ENCODE results near the gene VANGL1. TPM values are rescaled to one million over a fixed set of nuclear protein-coding genes. Genes with fewer than 3 reads are reported as not detected.

The VANGL1 gene
- total RNA-seq, 2 donors from 2014 or later, result 0.48 to 1.4 TPM

DNA sequence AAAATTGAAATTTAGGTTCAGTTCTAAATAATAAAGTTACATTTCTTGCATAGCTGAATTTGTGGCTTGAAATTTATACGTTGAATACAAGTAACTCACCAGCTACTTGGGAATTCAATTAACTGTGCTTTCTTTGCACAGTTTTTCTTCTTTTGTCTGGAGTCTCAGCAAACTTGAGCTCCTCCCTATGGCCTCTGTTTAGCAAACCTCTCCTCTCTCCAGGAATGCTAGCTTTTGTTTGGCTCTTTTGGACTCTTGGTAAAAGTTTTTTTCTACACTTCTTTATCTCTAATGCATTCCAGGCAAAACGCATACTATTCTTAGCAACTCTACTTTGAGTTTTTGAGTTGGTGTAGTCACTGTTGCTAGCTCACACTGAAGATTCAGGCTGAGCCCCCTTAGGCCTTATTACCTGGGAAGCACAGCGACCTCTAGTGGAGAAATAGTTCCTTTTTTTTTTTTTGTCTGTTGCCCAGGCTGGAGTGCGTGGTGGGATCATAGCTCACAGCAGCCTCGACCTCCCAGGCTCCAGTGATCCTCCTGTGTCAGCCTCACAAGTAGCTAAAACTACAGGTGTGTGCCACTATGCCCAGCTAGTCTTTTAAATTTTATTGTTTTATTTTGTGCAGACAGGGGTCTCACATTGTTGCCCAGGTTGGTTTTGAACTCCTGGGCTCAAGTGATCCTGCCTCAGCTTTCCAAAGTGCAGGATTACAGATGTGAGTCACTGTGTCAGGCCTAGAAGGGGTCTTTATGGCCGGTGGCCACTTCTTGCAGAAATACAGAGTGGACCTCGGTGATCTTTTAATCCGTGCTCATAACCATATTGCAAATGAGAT lies 65.0 kb downstream of the VANGL1 start:
- Mint-ChIP-seq H3K9me3 (no peaks in the 10 kb centered on the region), H3K27ac (no peak overlapping the region)
- peak in 1 of 2 donors; percentile 43 for ATAC-seq

DNA sequence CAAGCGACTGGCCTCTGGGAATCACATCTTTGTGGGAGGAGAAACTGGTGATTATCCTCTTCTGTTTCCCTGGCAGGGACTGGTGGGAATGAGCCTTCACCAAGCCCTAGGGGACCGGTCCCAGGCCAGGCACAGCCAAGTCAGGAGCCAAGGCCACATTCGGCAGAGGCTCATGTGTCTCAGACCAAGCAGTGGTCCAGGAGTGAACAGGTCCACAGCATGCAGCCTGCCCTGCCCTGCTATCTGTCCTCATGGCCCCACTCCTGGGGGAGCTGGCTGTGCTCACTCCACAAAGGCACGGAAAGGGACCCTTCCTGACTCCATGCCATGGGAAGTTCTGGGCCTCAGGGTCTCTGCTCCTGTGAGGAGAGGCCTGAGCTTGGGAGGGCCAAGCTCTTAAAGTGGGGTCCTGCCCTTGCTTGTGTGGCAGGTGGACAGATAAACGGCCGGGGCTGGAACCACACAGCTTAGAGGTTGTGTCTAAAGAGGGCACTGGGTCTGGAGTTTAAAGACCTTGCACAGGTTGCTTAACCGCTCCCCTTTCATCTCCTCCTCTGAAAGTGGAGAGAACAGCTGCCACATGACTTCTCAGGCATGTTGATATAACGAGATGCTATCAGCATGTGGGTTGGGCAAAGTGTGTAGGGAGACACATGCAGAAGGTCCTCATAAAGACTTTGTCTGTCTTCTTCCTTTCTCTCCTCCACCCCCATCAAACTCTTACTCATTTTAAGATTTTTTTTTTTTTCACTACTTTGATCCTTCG lies 69.3 kb downstream of the VANGL1 start:
- DNase-seq (ENCODE audit: low spot score in 2 of 2), result no peak
- no peak for ATAC-seq
- Mint-ChIP-seq H3K9me3 (no peaks in the 10 kb centered on the region), H3K36me3 (no peaks in the 10 kb centered on the region), H3K27ac (no peak overlapping the region)

More for the DNA sequence above, 65.0 kb downstream of the VANGL1 start:
- DNase-seq (ENCODE audit: low spot score in 2 of 2), result peak in 1 of 2 donors; percentile 9
- no peaks in the 10 kb centered on the region for H3K36me3 Mint-ChIP-seq

DNA sequence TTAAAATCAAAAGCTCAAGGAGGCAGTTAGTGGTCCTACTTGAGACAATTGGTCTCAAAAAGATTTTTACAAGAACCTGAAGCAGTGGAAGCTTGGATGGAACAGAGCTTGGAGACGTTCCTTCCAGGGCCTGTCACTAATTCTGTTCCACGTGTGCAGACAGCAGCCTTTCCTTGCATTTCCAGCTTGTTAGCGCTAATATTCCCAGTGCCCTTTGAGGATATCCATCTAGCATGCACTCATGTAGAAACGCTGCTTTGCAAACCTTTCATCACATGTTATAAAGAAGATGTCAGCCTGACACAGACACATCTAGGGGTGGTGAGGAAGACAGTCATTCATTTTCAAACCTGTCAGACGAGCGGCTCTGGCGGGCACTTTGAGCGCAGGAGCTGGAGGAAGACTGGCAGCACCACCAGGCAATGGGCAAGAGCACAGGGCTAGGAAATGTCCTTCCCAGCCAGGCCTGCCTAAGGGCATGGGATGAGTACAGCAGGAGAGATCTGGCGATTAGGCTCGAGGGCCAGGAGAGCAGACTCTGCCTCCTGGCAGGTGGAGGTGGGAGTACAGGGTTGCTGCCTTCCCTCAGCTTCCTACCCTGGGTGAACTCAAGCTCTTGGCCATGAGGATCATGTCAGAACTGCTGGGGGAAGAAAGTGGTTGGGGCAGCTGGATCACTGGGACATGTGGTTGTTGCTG lies 71.3 kb downstream of the VANGL1 start:
- no peak overlapping the region for H3K27ac Mint-ChIP-seq
- H3K36me3 Mint-ChIP-seq, result no peaks in the 10 kb centered on the region
- ATAC-seq (no peak), DNase-seq (ENCODE audit: low spot score in 2 of 2) (no peak)
- no peaks in the 10 kb centered on the region for H3K9me3 Mint-ChIP-seq

DNA sequence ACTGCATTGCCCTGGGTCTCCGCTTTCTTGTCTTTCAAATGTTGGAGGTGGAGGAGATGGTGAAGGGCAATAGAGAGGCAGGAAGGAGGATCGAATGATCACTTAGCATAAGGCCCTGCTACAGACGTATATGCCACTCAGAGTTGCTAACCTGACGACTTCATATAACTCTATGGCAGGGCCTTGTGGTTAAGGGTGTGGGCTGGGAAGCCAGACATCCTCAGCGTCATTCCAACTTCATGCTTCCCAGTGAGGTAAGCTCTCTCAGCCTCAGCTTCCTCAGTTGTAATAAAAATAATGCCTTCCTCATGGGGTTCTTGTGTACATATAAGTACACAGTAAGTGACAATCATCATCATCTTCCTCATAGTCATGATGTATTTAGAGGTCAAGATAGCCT lies 72.1 kb downstream of the VANGL1 start:
- ATAC-seq (no peak), DNase-seq (ENCODE audit: low spot score in 2 of 2) (no peak)
- no peaks in the 10 kb centered on the region for H3K36me3 Mint-ChIP-seq
- no peak overlapping the region for H3K27ac Mint-ChIP-seq
- H3K9me3 Mint-ChIP-seq, result no peaks in the 10 kb centered on the region

DNA sequence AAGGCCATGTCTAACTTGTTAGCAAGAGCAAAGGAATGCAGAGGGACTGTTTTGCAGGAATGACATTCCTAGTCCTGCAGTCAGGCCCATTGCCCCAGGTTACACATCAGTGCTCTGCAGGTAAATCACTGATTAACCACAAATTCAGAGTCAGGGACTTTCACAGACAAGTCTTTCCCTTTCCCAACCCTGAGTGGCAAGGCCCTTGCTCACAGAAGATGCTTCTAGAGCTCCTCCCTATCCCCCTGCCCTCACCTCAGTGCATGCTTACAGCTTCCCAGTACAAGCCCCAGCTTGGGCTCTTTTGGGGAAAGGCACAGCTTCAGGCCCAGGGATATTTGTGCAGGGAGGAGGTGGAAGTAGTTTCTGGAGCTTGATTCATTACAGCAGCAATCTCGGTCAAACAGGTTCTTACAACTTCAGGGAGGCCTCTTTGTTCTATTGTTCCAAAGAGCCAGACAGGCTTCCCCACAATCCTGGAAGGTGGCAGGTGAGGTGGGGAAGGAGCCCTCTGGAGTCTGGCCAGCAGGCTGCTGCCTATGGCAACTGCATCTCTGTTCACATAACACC lies 72.9 kb downstream of the VANGL1 start:
- no peak for ATAC-seq
- no peak for DNase-seq (ENCODE audit: low spot score in 2 of 2)
- Mint-ChIP-seq H3K27ac (no peak overlapping the region), H3K9me3 (no peaks in the 10 kb centered on the region), H3K36me3 (no peaks in the 10 kb centered on the region)

DNA sequence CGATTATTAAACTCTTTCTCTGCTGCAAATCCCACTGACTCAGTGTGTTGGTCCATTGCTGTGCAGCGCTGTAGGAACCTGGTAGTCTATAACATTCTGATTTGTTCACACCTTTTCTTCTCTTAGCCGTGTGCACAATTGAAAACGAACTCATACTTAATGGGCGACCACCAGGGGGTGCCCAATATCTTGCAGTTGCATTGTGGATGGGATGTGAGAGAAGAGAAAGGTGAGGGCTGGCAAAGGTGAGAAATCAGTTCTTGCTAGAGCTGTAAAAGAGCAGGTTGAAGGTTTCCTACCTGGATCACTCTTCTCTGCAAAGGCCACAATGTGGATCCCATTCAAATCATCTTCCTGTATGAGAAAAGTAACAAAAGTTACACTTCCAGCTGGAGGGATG lies 75.8 kb downstream of the VANGL1 start:
- Mint-ChIP-seq H3K27ac (no peak overlapping the region), H3K9me3 (no peaks in the 10 kb centered on the region), H3K36me3 (no peaks in the 10 kb centered on the region)
- DNase-seq (ENCODE audit: low spot score in 2 of 2) (peak in 1 of 2 donors; percentile 48), ATAC-seq (peak in 1 of 2 donors; percentile 47)

DNA sequence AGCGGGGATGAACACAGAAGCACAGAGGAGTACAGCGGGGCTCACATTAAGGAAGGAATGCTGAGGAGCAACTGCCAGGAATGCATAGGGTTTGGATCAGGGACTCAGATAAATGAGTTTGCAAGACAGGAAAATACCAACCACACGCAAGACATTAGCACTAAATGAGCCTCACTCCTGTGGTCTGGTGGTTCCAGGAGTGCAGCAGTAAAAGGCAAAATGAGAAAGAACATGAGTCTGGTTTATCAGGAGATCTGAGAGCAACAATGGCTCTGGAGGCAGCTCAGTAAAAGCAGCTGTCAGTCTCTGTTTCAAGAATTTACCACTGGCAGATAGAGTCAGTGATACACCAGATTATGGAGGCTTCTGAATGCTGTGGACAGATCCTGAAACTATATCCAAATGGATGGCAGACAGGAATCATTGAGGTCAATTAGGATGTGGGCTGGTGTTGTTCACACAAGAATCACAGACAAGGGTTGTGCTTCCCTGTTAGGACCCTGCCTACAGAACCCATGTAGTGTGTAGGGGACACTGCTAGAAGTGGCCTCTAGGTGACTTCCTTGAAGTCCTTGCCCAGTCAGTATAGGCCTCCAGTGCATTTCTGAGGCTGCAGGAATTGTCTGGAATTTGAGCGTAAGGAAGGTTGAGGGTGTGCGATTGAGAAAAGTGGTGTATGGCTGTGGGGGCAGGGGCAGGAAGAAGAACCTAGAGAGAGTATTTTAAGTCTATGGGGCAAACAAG lies 76.4 kb downstream of the VANGL1 start:
- peak overlapping the region in 1 of 2 donors; percentile 57 for H3K27ac Mint-ChIP-seq
- DNase-seq (ENCODE audit: low spot score in 2 of 2), result no peak
- no peaks in the 10 kb centered on the region for H3K9me3 Mint-ChIP-seq
- ATAC-seq, result no peak
- H3K36me3 Mint-ChIP-seq, result no peaks in the 10 kb centered on the region

DNA sequence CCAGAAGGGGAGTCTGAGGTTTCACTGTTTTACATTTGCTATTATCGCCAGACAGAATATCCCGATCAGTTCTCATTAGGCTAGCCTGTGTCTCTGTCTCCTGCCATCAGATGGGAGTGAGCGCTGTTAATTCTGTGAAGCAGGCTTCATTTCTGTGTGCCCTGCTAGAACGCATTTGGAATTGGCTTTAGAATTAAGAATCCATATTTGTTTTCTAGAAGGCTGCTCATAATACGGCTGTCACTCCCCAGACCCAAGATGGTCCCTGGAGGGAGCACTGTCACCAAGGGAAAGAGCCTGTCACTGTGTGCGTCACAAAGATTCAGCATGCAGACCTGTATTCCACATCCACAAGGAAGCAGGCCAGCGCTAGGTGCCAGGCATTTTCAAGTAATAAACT lies 77.5 kb downstream of the VANGL1 start:
- H3K27ac Mint-ChIP-seq, result no peak overlapping the region
- ATAC-seq (no peak), DNase-seq (ENCODE audit: low spot score in 2 of 2) (no peak)

GRCh38 chr1:115722221-115722620 lies 80.5 kb downstream of the VANGL1 start:
- Mint-ChIP-seq H3K9me3 (no peaks in the 10 kb centered on the region), H3K36me3 (no peaks in the 10 kb centered on the region), H3K27ac (no peak overlapping the region)
- DNase-seq (ENCODE audit: low spot score in 2 of 2), result no peak
- ATAC-seq, result no peak

More for the DNA sequence above, 77.5 kb downstream of the VANGL1 start:
- H3K36me3 Mint-ChIP-seq, result no peaks in the 10 kb centered on the region
- no peaks in the 10 kb centered on the region for H3K9me3 Mint-ChIP-seq

GRCh38 chr1:115723756-115724155 lies 82.0 kb downstream of the VANGL1 start:
- no peak for ATAC-seq
- no peaks in the 10 kb centered on the region for H3K9me3 Mint-ChIP-seq
- no peak overlapping the region for H3K27ac Mint-ChIP-seq
- DNase-seq (ENCODE audit: low spot score in 2 of 2), result no peak
- H3K36me3 Mint-ChIP-seq, result no peaks in the 10 kb centered on the region

DNA sequence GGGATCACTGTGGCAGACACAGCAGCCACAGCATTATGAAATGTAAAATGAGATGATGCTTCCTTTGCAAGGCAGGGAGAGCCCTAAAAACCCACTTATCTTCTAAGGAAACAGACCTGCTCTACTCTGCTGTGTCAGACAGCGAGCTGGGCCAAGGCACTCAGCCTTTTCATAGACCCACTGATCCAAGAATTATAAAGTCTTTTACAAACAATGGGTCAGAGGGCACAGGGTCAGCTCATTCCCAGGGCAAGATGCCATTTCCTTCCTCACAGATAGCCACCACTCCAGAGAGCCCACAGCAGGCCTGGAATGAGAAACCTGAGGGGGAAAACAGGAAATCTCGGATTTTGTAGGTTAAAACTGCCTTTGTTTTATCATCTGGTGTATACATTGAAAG lies 83.8 kb downstream of the VANGL1 start:
- H3K36me3 Mint-ChIP-seq, result no peaks in the 10 kb centered on the region
- no peak overlapping the region for H3K27ac Mint-ChIP-seq
- no peak for DNase-seq (ENCODE audit: low spot score in 2 of 2)
- ATAC-seq, result no peak
- no peaks in the 10 kb centered on the region for H3K9me3 Mint-ChIP-seq

DNA sequence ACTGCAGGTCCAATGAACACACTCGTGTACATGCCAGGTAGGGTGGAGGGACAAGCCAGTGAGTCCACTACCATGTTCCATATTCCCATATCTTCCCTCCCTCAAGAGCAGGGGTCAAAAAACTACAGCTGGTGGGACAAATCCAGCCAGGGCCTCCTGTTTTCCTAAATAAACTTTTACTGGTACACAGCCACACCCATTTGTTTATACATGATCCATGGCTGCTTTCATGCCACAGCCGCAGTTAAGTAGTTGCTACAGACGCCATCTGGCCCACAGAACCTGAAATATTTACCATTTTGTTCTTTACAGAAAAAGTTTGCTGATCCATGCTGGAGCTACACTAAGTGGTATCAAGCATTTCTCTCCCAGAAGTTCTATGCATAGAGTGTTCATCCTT lies 84.4 kb downstream of the VANGL1 start:
- ATAC-seq, result no peak
- H3K36me3 Mint-ChIP-seq, result no peaks in the 10 kb centered on the region
- peaks cover 0 to 5% of the 10 kb centered on the region in 2 donors for H3K9me3 Mint-ChIP-seq
- no peak for DNase-seq (ENCODE audit: low spot score in 2 of 2)
- no peak overlapping the region for H3K27ac Mint-ChIP-seq

DNA sequence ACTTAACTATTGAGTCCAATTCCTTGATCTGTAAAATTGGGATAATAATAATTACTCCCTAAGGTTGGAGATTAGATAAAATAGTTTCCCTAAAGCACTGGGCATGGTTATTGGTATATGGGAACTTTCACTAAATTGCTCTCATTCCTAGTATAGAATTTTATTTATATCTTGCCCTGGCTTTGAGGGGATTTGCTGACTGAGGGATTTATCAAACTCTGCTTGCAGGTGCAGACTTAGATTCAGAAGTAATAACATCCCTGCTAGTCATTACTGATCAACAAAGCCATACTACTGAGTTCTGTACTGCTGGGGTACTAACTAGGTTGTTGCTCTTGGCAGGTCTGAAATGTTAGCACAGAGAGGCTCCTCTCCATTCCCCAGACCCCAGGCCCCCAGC lies 84.8 kb downstream of the VANGL1 start:
- ATAC-seq (no peak), DNase-seq (ENCODE audit: low spot score in 2 of 2) (no peak)
- Mint-ChIP-seq H3K27ac (no peak overlapping the region), H3K36me3 (no peaks in the 10 kb centered on the region), H3K9me3 (peaks cover 0 to 8% of the 10 kb centered on the region in 2 donors)

DNA sequence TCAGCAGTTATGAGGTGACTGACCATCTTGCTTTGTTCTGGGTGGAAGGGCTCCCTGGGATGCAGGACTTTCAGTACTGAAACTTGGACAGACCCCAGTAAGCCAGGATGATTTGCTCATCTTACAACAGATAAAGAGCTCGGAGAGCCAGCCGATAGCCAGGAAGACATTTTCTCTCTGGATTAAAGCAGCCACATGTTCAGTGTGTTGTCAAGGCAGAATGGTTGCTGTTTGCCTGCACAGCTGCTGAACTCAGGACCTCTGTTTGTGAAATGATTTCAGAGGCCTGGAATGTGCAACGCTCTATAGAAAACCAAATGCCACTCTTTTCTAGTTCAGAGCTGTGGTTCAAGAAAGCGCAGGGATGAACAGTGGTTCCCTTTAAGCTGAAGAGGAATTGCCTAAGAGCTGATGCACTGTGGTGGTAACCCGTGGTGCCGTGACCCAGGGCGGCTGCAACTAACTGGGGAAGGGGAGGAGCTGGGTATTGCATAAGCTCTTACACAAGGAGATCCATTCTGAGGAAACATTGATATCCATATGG lies 86.0 kb downstream of the VANGL1 start:
- no peak for ATAC-seq
- peaks cover 0 to 8% of the 10 kb centered on the region in 2 donors for H3K9me3 Mint-ChIP-seq
- H3K27ac Mint-ChIP-seq, result no peak overlapping the region
- DNase-seq (ENCODE audit: low spot score in 2 of 2), result no peak
- H3K36me3 Mint-ChIP-seq, result no peaks in the 10 kb centered on the region

DNA sequence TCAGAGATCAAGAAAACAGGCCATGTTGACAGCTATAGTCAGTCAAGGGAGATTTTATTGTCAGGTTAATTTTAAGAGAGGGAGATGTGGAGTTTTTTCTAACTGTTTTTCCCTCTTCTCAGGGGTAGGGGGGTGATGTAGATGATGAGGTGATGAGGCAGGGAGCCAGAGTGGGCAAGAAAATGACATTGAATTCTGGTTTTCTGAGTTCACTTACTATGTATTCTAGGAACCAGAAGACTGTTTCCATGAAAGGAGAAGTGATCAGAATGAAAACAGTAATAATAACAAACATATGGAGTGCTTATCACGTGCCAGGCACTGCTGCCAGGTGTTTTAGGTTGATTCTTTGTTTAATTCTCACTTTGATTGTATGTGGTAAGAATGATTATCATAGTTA lies 86.6 kb downstream of the VANGL1 start:
- Mint-ChIP-seq H3K36me3 (no peaks in the 10 kb centered on the region), H3K27ac (no peak overlapping the region), H3K9me3 (peaks cover 0 to 8% of the 10 kb centered on the region in 2 donors)
- no peak for DNase-seq (ENCODE audit: low spot score in 2 of 2)
- no peak for ATAC-seq

DNA sequence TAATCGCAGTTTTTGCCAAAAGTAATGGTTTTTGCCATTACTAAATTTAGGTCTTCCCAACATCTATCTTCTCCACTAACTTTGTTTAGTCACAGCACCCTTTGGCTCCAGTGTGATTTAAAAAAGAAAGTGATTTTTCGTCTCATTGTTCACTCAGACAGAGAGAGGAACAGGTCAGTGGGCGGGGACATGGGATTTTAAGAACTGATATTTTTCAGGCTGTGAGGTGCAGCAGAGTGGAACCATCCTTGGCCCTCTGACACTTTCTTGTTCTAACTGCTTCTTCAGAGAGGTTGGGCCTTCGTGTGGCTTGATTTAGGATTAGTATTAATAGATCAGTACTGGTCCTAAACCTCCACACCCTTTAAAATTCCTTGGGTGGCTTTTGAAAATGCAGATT lies 88.0 kb downstream of the VANGL1 start:
- Mint-ChIP-seq H3K9me3 (peaks cover 0 to 8% of the 10 kb centered on the region in 2 donors), H3K27ac (no peak overlapping the region)

More for the DNA sequence above, 88.0 kb downstream of the VANGL1 start:
- no peaks in the 10 kb centered on the region for H3K36me3 Mint-ChIP-seq
- DNase-seq (ENCODE audit: low spot score in 2 of 2) (no peak), ATAC-seq (no peak)
